Stimulated activated naive CD8-positive, alpha-beta T cell treated with anti-CD3 and anti-CD28 coated beads, Interleukin-15, amount 100 ng/mL, for 72 hours (primary cell): ENCODE measurements around the gene OPALIN.
"Not testable (repeated sequence)": the region's sequence is repeated elsewhere in the genome, so short reads cannot be mapped to it uniquely, and the experiment has no call there.

Source experiments
- ATAC-seq: fragments of 150-1000 bp; cut with Tn5 transposase; 2 replicates; pipeline ENCODE4 v1.10.0; 2021; ENCODE audit warnings: mild to moderate bottlenecking, moderate library complexity
- DNase-seq, 2 donors: peaks; one replicate each; pipeline ENCODE4 v3.0.0; 2021 to 2022
- H3K27ac Mint-ChIP-seq, 2 donors: one replicate each; pipeline ENCODE4 v1.8.0; 2022; ENCODE audit warnings: mild to moderate bottlenecking in 2 of 2, mixed read lengths in 2 of 2, moderate library complexity in 2 of 2
- H3K27me3 Mint-ChIP-seq: one replicate; pipeline ENCODE4 v1.8.0; 2022; ENCODE audit warnings: mixed read lengths
- H3K4me1 Mint-ChIP-seq: one replicate; pipeline ENCODE4 v1.8.0; 2022; ENCODE audit warnings: mild to moderate bottlenecking, mixed read lengths
- H3K4me3 Mint-ChIP-seq, 2 donors: one replicate each; pipeline ENCODE4 v1.8.0; 2022; ENCODE audit warnings: mild to moderate bottlenecking in 2 of 2, mixed read lengths in 2 of 2, moderate library complexity in 1 of 2
- H3K9me3 Mint-ChIP-seq, 2 donors: one replicate each; pipeline ENCODE4 v1.8.0; 2022; ENCODE audit warnings: mixed read lengths in 2 of 2

Gene OPALIN

DNA sequence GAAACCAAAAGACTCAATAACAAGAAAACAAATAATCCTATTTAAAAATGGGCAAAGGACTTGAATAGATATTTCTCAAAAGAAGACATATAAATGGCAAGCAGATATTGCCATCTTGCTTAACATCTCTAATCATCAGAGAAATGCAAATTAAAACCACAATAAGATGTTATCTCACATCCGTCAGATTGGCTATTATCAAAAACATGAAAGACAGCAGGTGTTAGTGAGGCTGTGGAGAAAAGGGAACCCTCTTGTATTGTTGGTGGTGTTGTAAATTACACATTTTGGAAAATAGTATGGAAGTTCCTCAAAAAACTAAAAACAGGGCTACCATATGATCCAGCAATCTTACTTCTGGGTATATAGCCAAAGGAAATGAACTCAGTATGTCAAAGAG, 25.7 kb downstream of the OPALIN start:
- ATAC-seq = no peak
- H3K4me3 Mint-ChIP-seq = no peak overlapping the region
- no peak overlapping the region for H3K27ac Mint-ChIP-seq
- DNase-seq = no peak
- peaks cover 17% of the 10 kb centered on the region for H3K4me1 Mint-ChIP-seq
- H3K9me3 Mint-ChIP-seq = no peaks in the 10 kb centered on the region
- peaks cover under 1% of the 10 kb centered on the region for H3K27me3 Mint-ChIP-seq

DNA sequence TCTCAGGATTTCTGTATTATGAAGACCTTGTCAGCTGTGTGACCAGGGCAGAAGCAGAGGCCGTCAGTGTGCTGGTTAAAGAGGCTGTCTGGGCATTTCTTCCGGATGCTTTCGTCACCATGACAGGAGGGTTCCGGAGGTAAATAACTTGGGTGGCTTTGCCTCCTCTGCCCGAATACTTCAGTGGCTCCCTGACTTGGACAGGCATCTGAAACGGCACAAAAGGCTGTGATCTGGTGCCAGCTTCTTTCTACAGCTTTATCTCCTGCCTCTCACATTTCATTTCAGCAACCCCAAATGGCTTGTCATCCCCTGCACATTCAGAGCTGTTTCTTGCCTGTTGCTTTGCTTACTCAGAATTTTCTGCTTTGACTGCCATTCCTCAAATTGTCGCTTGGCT, 31.3 kb downstream of the OPALIN start:
- no peak for ATAC-seq
- Mint-ChIP-seq H3K4me1 (peaks cover 4% of the 10 kb centered on the region), H3K27me3 (peaks cover 19% of the 10 kb centered on the region), H3K9me3 (no peaks in the 10 kb centered on the region), H3K4me3 (no peak overlapping the region), H3K27ac (no peak overlapping the region)
- DNase-seq = no peak

DNA sequence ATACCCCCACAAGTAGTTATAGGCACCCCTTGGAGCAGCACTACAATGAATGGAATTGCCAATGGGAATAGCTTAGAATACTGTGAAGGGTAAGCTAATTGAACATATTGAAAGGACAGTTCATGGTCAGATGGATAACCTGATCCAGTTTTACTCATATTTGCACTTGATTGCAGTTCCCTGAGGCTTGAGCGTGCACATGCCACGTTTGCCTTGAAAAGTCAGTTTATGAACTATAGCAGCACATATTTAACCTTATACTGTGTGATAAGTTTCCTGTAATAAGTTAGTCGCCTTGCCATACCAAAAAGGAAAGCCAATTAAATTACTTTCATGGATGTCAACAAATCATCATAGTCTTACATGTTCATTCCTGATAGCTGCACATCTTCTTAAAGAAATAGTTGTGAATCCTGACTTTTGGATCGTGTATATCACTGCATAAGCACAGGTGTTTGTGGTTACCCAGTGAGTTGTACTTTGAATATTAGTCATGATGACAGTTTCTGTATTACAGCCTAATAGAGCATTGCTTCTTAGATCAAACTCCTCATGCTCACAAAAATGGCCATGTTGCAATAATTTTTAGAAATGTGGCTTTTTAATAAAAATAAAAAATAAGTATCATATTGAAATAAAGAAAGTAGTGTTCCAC, 33.0 kb downstream of the OPALIN start:
- ATAC-seq (peak; percentile 94), DNase-seq (no peak)
- H3K4me3 Mint-ChIP-seq = no peak overlapping the region
- H3K27me3 Mint-ChIP-seq = peaks cover 19% of the 10 kb centered on the region
- no peak overlapping the region for H3K27ac Mint-ChIP-seq
- no peaks in the 10 kb centered on the region for H3K9me3 Mint-ChIP-seq
- H3K4me1 Mint-ChIP-seq = no peaks in the 10 kb centered on the region

DNA sequence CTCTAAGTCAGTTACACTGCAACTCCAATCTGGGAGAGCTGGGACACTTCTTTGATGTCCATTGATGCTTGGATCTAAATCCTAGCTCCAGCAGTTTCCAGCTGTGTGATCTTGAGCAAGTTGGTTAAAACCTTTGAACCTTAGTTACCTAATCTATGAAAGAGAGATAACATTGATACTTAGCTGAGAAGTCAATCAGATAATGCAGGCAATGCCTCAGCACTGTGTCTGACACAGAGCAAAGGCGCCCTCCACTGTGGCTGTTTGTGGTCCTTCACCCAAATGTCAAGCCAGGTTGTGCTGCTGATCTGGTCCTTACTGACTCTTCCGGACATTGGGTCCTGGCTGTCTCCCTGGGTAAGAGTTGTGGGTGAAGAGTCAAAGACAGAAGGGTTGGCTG, 34.4 kb downstream of the OPALIN start:
- no peak overlapping the region for H3K4me3 Mint-ChIP-seq

DNA sequence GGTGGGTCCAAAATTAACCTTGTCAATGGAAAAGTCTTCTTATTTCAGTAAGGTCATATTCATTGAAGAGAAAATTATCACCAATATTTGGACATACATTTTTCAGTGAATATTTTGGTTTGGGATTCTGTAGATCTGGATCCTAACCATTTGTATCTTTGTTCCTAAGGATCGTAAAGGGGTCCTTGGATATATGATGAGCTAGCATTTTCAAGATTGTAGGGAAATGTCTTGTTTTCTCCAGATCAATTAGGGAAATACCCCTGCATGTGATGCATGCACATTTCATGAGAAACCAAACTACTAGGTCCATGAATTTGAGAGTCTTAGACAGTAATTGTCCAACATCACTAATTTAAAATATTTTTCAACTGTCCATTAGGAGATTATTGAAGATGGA, 36.5 kb downstream of the OPALIN start:
- peaks cover 14% of the 10 kb centered on the region for H3K27me3 Mint-ChIP-seq
- no peaks in the 10 kb centered on the region for H3K9me3 Mint-ChIP-seq
- DNase-seq = no peak
- H3K4me1 Mint-ChIP-seq = no peaks in the 10 kb centered on the region
- no peak overlapping the region for H3K4me3 Mint-ChIP-seq
- H3K27ac Mint-ChIP-seq = no peak overlapping the region
- ATAC-seq = no peak

More for the DNA sequence above, 34.4 kb downstream of the OPALIN start:
- H3K9me3 Mint-ChIP-seq = no peaks in the 10 kb centered on the region
- no peaks in the 10 kb centered on the region for H3K4me1 Mint-ChIP-seq
- ATAC-seq (no peak), DNase-seq (no peak)
- peaks cover 19% of the 10 kb centered on the region for H3K27me3 Mint-ChIP-seq
- H3K27ac Mint-ChIP-seq = no peak overlapping the region

DNA sequence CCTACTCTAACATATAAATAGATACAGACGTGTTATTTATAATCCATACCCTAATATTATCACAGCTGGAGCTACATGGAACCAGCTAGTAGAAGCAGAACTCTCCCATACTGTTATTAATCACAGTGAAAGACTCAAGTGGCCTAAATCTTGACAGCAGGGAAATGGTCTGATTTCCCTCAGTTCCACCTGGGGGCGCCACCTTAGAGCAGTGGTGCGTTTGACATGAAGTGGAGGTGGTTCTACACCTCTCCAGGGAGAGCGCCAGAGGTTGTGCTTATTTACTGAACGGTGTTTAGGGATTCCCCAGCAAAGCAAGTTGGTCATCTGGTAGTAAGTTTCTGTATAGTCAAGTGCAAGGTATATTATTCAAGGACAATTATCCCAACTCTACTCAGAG, 37.0 kb downstream of the OPALIN start:
- H3K9me3 Mint-ChIP-seq = no peaks in the 10 kb centered on the region
- no peak overlapping the region for H3K4me3 Mint-ChIP-seq
- ATAC-seq (no peak), DNase-seq (no peak)
- H3K27me3 Mint-ChIP-seq = peaks cover 14% of the 10 kb centered on the region
- no peaks in the 10 kb centered on the region for H3K4me1 Mint-ChIP-seq
- H3K27ac Mint-ChIP-seq = no peak overlapping the region

DNA sequence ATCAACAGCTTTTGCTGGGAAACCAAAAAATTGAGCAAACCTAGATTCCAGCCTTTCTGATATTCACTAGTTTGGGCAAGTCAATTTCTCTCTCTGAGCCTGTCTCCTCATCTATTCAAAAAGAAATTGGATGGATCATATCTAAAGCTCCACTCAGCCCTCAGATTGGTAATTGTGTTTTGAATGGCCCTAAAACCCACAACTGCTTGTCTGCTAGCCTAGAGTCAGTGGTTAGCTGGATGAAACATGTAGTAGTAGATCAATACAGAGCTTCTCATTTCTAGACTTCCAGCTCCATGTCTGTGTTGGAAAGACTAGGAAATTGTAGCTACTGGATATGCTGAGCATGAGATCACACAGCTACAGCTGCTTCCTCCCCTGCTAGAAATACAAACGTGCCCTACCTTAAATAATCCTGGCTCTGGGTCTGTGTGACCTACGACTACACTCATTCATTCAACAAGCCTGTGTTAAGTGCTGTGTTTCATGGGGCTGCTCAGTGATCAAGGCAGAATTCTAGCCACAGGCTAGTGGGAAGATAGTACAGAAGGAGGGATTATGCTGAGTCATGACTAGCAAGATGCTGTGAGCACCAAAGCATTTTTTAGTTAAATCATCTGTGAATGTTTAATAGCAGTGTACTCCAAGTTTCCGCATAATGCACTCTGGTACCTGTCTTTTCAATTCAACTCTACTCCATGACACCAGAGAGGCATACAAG, 38.9 kb downstream of the OPALIN start:
- Mint-ChIP-seq H3K27ac (no peak overlapping the region), H3K4me3 (no peak overlapping the region), H3K9me3 (no peaks in the 10 kb centered on the region), H3K4me1 (no peaks in the 10 kb centered on the region), H3K27me3 (peaks cover 7% of the 10 kb centered on the region)
- DNase-seq (no peak), ATAC-seq (no peak)

DNA sequence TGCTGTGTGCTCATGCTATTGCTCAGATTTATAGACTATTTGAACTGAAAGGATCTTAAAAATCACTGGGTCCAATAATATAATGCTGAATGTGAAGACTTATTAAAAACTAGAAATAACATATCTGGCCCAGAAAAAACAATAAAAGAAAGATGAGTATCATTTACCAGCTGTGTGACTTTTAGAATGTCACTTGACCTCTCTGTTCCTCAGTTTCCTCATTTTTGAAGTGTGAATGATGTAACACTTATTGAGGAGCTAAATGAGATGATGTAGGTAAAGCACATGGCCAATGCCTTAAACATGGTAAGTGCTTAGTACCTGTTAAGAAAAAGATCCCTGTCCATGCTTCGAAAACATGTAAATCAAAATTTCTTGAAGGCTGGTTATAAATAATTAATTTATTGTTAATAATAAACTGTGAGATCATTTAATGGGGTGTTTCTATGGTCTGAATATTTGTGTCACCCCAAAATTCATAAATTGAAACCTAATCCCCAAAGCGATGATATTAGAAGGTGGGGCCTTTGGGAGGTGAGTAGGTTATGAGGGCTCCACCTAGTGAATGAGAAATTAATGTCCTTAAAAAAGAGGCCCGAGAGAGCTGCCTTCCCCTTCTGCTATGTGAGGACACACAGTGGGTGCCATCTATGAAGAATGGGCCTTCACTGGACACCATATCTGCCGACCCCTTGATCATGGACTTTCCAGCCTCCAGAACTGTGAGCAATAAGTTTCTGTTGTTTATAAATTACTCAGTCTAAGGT, 41.6 kb downstream of the OPALIN start:
- no peaks in the 10 kb centered on the region for H3K9me3 Mint-ChIP-seq
- H3K27me3 Mint-ChIP-seq = no peaks in the 10 kb centered on the region
- no peaks in the 10 kb centered on the region for H3K4me1 Mint-ChIP-seq
- DNase-seq (no peak), ATAC-seq (no peak)
- no peak overlapping the region for H3K4me3 Mint-ChIP-seq
- no peak overlapping the region for H3K27ac Mint-ChIP-seq

DNA sequence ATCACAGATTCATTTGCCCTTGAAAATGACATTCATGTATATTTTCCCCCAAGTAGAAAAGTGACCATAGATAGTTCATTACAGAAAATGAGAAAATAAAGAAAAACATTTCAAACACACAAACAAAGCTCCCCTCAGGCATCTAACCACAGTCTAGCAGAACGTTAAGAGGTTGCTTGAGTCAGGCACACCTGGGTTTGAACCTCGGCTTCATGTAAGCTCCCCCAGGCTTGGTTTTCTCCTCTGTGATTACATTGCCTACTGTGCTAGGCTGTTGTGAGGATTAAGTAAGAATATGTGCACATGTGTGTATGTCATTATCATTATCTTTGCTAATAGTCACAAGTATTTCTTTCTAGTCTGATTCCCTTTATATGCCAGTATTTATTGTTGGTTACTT, 45.5 kb downstream of the OPALIN start:
- no peak overlapping the region for H3K4me3 Mint-ChIP-seq
- H3K27me3 Mint-ChIP-seq = no peaks in the 10 kb centered on the region
- DNase-seq (no peak), ATAC-seq (no peak)
- no peaks in the 10 kb centered on the region for H3K4me1 Mint-ChIP-seq
- H3K9me3 Mint-ChIP-seq = no peaks in the 10 kb centered on the region
- no peak overlapping the region for H3K27ac Mint-ChIP-seq

DNA sequence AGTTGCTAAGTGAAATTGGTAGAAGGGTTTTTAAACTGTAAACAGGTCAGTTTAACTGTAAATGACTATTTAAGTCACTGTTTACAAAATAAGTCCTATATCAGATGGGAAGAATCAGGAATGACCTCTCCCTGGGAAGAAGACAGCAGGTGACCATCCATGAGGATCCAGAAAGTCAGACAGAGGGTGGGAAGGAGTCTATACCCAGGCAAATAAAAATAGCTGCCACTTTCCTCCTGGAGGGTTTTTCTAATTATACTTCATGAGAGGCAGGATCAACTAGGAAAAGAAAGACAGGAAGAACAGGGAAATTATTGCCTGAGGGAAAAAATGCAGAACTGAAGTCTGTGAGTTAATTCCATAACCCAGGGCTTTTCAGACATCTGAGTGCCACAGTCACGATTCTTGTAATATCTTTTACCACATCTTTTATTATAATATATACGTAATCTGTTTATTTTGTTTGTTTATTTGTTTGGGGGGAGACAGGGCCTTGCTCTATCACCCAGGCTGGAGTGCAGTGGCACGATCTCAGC, 47.6 kb downstream of the OPALIN start:
- Mint-ChIP-seq H3K27ac (no peak overlapping the region), H3K4me1 (peaks cover 9% of the 10 kb centered on the region), H3K4me3 (no peak overlapping the region)

DNA sequence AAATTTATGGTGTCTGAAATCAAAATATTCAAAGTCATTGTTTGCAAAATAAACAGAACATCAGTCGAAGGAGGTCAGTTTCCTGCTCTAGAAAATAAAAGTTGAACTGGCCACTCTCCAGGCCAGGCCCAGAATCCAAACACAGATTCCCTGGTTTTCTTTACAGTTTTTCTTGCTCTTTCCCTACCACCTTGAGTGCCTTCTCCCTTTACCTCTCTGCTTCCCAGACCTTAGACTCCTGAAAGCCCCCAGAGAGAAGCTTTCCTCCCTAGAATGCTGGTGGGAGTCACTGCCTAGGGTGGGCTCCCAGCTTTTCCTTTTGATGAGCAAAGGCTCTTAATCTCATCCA, 48.5 kb downstream of the OPALIN start:
- Mint-ChIP-seq H3K27ac (peak overlapping the region in 1 of 2 donors; percentile 25), H3K27me3 (no peaks in the 10 kb centered on the region)
- no peak for DNase-seq

More for the DNA sequence above, 47.6 kb downstream of the OPALIN start:
- no peaks in the 10 kb centered on the region for H3K27me3 Mint-ChIP-seq
- no peaks in the 10 kb centered on the region for H3K9me3 Mint-ChIP-seq
- no peak for DNase-seq
- ATAC-seq = no peak

DNA sequence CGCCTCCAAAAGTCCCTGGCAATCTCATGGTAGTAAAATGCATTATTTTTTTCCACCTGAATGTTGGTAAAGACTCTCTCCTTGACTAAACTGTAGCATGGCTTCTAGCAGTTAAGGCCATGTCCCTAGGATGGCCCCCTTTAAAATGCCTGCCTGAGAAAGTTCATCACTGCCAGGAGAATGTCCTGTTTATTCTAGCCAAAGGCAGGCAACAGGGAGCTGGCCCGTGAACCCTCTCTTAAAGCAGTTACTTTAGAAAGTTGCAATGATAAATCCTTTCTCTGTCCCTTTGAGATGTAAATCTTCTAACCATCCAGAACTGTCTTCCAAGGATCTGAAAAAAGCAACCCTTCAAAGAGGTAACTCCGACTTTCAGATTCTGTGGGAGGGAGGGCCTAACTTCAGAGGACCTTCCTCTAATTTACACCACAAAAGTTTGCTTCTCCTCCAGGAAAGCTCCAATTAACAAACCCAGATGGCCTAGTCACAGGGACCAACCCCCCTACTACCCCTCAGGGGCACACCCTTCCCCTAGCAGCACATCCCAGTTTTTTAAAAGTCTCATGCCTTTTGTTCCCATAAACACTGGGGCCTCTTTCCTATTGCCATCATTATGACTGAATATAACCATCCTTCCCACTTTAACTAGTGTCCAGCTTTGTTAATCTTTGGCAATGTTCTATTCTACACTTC, 49.0 kb downstream of the OPALIN start:
- H3K4me3 Mint-ChIP-seq = no peak overlapping the region
- H3K4me1 Mint-ChIP-seq = peaks cover 18% of the 10 kb centered on the region
- no peak overlapping the region for H3K27ac Mint-ChIP-seq
- H3K9me3 Mint-ChIP-seq = no peaks in the 10 kb centered on the region
- DNase-seq = no peak
- H3K27me3 Mint-ChIP-seq = no peaks in the 10 kb centered on the region
- no peak for ATAC-seq

More for the DNA sequence above, 48.5 kb downstream of the OPALIN start:
- peaks cover 12% of the 10 kb centered on the region for H3K4me1 Mint-ChIP-seq
- no peaks in the 10 kb centered on the region for H3K9me3 Mint-ChIP-seq
- ATAC-seq = no peak
- no peak overlapping the region for H3K4me3 Mint-ChIP-seq

DNA sequence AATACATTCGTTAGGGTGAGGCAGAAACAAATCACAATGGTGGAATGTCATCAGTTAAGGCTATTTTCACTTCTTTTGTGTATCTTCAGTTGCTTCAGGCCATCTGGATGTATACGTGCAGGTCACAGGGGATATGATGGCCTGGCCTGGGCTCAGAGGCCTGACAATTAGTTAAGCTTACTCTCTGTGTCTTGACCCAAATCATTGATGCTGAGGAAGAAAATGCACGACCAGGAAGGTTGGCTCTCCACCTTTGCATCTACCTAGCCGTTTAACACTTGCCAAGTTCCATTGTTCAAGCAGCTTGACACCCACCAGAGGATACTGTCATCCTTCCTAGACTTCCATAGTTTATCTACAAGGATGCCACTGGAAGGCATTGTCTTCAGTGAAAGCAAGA, 49.9 kb downstream of the OPALIN start:
- H3K9me3 Mint-ChIP-seq, H3K27ac Mint-ChIP-seq, DNase-seq, H3K27me3 Mint-ChIP-seq, H3K4me3 Mint-ChIP-seq, ATAC-seq: not testable (repeated sequence)
- peaks cover 27% of the 10 kb centered on the region for H3K4me1 Mint-ChIP-seq

DNA sequence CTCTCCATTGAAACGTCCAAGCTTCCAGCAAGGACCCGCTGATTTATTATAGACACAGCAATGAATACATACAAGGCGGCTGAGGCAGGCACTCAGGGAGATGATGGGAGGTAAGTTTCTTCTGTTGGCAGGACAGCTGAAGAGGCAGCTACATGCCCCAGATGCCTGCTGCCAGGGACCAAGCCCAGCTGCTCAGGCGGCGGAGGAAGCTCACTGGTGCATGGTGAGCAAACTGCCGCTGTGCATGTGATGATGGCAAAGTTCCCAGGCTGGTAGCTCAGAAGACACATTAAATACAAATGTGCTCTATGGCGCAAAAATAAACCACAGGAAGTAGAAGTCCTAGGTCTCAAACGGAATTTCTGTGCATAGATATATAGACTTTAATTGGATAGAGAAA, 52.3 kb downstream of the OPALIN start:
- H3K4me3 Mint-ChIP-seq = no peak overlapping the region
- no peak for DNase-seq

DNA sequence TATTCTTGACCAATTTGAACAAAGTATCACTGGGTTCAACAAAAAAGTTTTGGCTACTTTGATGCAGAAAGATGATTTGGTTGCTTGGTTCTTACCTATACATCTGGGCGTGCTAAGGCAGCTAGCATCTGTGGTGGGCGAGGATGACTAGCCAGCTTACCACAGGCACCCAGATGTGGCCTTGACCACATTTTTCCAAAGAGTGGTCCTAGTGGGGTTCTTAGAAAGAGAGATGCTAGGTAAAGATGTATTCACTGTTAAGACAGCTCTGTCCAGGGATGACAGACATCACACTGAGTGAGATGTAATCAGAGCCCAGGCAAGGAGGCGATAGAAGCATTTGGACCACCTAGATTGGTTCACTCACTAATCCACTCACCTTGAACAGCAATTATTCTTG, 53.8 kb downstream of the OPALIN start:
- peak in 1 of 2 donors; percentile 16 for DNase-seq
- H3K27me3 Mint-ChIP-seq = peaks cover 8% of the 10 kb centered on the region
- ATAC-seq = peak; percentile 69
- no peak overlapping the region for H3K4me3 Mint-ChIP-seq
- no peak overlapping the region for H3K27ac Mint-ChIP-seq
- no peaks in the 10 kb centered on the region for H3K9me3 Mint-ChIP-seq
- H3K4me1 Mint-ChIP-seq = peaks cover 43% of the 10 kb centered on the region

More for the DNA sequence above, 52.3 kb downstream of the OPALIN start:
- ATAC-seq = no peak
- peaks cover 8% of the 10 kb centered on the region for H3K27me3 Mint-ChIP-seq
- H3K4me1 Mint-ChIP-seq = peaks cover 28% of the 10 kb centered on the region
- H3K27ac Mint-ChIP-seq = peak overlapping the region in 1 of 2 donors; percentile 65
- H3K9me3 Mint-ChIP-seq = no peaks in the 10 kb centered on the region
